Neural cell (in vitro differentiated cells): Measurements from ENCODE around the gene CTTNBP2NL.

Experiments
- EZH2 ChIP-seq: fragments of 200-600, 300-800 bp; shearing (Covaris generic), sonication (generic); IDR thresholded peaks from 2 replicates; pipeline ENCODE4 v1.6.1; 2014; ENCODE audit warnings: antibody characterized with exemption, low read length, borderline replicate concordance, mild to moderate bottlenecking; ENCODE audit not compliant: insufficient read depth, poor library complexity, severe bottlenecking
- POLR2AphosphoS5 ChIP-seq: IDR thresholded peaks from 2 replicates; pipeline ENCODE4 v1.6.1; 2012
- TAF1 ChIP-seq: IDR thresholded peaks from 2 replicates; pipeline ENCODE4 v1.6.1; 2012; ENCODE audit warnings: low read depth
- TF ChIP-seq, protein P1 (sequence below): IDR thresholded peaks from 2 replicates; pipeline ENCODE4 v1.6.1; 2012; ENCODE audit warnings: borderline replicate concordance
- TF ChIP-seq, protein P2 (sequence below): fragments of 450-650 bp; IDR thresholded peaks from 2 replicates; pipeline ENCODE4 v1.5.1; 2014; ENCODE audit warnings: antibody characterized with exemption, mild to moderate bottlenecking, moderate library complexity; ENCODE audit not compliant: poor library complexity, severe bottlenecking

DNA sequence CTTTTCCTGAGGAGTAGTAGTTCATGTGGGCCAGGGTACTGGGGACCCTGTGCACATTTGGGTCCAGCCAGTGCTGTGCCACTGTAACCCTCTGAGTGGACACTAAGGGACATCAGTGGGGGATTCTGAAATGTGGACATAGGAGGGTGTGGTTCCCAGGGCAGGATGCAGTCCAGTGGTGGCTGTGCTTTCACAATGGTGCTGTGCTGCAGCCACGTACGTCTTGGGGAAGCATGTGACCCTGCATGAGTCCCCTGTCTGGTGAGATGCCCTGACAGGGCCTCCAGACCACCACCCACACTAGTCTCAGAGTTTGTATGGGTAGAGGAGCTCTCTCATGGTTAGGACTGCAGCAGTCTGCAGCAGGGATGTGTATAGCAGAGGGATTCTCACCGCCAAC, 75.0 kb downstream of the CTTNBP2NL start:
- TF ChIP-seq, protein P1, sequence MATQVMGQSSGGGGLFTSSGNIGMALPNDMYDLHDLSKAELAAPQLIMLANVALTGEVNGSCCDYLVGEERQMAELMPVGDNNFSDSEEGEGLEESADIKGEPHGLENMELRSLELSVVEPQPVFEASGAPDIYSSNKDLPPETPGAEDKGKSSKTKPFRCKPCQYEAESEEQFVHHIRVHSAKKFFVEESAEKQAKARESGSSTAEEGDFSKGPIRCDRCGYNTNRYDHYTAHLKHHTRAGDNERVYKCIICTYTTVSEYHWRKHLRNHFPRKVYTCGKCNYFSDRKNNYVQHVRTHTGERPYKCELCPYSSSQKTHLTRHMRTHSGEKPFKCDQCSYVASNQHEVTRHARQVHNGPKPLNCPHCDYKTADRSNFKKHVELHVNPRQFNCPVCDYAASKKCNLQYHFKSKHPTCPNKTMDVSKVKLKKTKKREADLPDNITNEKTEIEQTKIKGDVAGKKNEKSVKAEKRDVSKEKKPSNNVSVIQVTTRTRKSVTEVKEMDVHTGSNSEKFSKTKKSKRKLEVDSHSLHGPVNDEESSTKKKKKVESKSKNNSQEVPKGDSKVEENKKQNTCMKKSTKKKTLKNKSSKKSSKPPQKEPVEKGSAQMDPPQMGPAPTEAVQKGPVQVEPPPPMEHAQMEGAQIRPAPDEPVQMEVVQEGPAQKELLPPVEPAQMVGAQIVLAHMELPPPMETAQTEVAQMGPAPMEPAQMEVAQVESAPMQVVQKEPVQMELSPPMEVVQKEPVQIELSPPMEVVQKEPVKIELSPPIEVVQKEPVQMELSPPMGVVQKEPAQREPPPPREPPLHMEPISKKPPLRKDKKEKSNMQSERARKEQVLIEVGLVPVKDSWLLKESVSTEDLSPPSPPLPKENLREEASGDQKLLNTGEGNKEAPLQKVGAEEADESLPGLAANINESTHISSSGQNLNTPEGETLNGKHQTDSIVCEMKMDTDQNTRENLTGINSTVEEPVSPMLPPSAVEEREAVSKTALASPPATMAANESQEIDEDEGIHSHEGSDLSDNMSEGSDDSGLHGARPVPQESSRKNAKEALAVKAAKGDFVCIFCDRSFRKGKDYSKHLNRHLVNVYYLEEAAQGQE = no peak
- TF ChIP-seq TAF1 (no peak), EZH2 (no peak), POLR2AphosphoS5 (no peak)
- TF ChIP-seq, protein P2, sequence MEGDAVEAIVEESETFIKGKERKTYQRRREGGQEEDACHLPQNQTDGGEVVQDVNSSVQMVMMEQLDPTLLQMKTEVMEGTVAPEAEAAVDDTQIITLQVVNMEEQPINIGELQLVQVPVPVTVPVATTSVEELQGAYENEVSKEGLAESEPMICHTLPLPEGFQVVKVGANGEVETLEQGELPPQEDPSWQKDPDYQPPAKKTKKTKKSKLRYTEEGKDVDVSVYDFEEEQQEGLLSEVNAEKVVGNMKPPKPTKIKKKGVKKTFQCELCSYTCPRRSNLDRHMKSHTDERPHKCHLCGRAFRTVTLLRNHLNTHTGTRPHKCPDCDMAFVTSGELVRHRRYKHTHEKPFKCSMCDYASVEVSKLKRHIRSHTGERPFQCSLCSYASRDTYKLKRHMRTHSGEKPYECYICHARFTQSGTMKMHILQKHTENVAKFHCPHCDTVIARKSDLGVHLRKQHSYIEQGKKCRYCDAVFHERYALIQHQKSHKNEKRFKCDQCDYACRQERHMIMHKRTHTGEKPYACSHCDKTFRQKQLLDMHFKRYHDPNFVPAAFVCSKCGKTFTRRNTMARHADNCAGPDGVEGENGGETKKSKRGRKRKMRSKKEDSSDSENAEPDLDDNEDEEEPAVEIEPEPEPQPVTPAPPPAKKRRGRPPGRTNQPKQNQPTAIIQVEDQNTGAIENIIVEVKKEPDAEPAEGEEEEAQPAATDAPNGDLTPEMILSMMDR = no peak
